A549 (cell line): ENCODE measurements around the gene PPP3CA. TPM values are rescaled to one million over a fixed set of nuclear protein-coding genes. Genes with fewer than 3 reads are reported as not detected.
A peak's percentile ranks its signal among the peaks of the same experiment; 100 is the strongest.

ENCODE experiments used
- ATAC-seq, 2 experiments: fragments of 200-7000 bp in 1 of 2; fragments of >200 bp in 1 of 2; cut with Nextera tagmentation in 1 of 2; cut with Tn5 transposase in 1 of 2; 3 replicates each; pipeline versions ENCODE4 v1.8.0 to v1.9.1; 2018 to 2020; ENCODE audit warnings: mild to moderate bottlenecking in 1 of 2, moderate library complexity in 1 of 2
- CTCF ChIA-PET: fragments of 300-600 bp; sonication (Branson Sonifier 250); formaldehyde crosslinking; extraction: SDS; loops from one replicate; lab custom pipeline; 2021; ENCODE audit warnings: antibody characterized with exemption, inconsistent platforms; lab: Yijun Ruan, JAX
- POLR2A ChIA-PET: fragments of 350-600 bp; formaldehyde crosslinking; extraction: SDS; loops from one replicate; lab custom pipeline; 2021; ENCODE audit warnings: antibody characterized with exemption, inconsistent platforms; lab: Yijun Ruan, JAX
- DNase-seq, 2 experiments: peaks; one replicate each; pipeline versions ENCODE4 v3.0.0 to v3.0.0-alpha.2; 2011 to 2016; ENCODE audit warnings: low read depth in 1 of 2, low spot score in 1 of 2
- FAIRE-seq: peaks from 2 replicates; lab custom pipeline; 2011; peaks lifted over from hg19 to GRCh38; lab: Jason Lieb, UNC
- H3K27ac ChIP-seq, 2 experiments: fragments of >200 bp; sonication (Bioruptor Twin); formaldehyde crosslinking; 3 replicates each; pipeline ENCODE4 v1.5.1; 2016 to 2017
- H3K4me1 ChIP-seq: fragments of >200 bp; sonication (Bioruptor Twin); formaldehyde crosslinking; 3 replicates; pipeline ENCODE4 v1.6.1; 2016
- H3K4me2 ChIP-seq: fragments of >200 bp; sonication (Bioruptor Twin); formaldehyde crosslinking; 3 replicates; pipeline ENCODE4 v1.6.1; 2016
- H3K4me3 ChIP-seq: fragments of >200 bp; sonication (Bioruptor Twin); formaldehyde crosslinking; 3 replicates; pipeline ENCODE4 v1.5.1; 2016
- H3K9me3 ChIP-seq: fragments of >200 bp; sonication (Bioruptor Twin); formaldehyde crosslinking; 3 replicates; pipeline ENCODE4 v1.6.1; 2016
- BHLHE40 ChIP-seq: IDR thresholded peaks from 2 replicates; pipeline ENCODE4 v1.6.1; 2012; ENCODE audit warnings: low read depth, low read length, inconsistent platforms
- CBX8 ChIP-seq: fragments of 200-600 bp; sonication (generic); IDR thresholded peaks from 2 replicates; pipeline ENCODE4 v1.6.1; 2016
- CEBPB ChIP-seq, 2 experiments: fragments of >200 bp in 1 of 2; sonication (Bioruptor Twin) in 1 of 2; formaldehyde crosslinking in 1 of 2; IDR thresholded peaks; 2 replicates each; pipeline ENCODE4 v1.6.1; 2012 to 2016
- CHD2 ChIP-seq: fragments of 150-350 bp; IDR thresholded peaks from 2 replicates; pipeline ENCODE4 v1.6.1; 2014; ENCODE audit warnings: low read length; ENCODE audit not compliant: partially characterized antibody
- CHD4 ChIP-seq: fragments of 200-600 bp; sonication (generic); IDR thresholded peaks from 2 replicates; pipeline ENCODE4 v1.6.1; 2016; ENCODE audit warnings: antibody characterized with exemption, mild to moderate bottlenecking, borderline replicate concordance
- EHF ChIP-seq: fragments of 250-450 bp; sonication (Bioruptor Pico); IDR thresholded peaks from 2 replicates; pipeline ENCODE4 v1.5.0; 2020; ENCODE audit warnings: mild to moderate bottlenecking
- EP300 ChIP-seq, 2 experiments: fragments of >200 bp; sonication (Bioruptor Twin); formaldehyde crosslinking; IDR thresholded peaks; 2 replicates in 1 of 2; 3 replicates in 1 of 2; pipeline ENCODE4 v1.6.1; 2016 to 2017
- ESRRA ChIP-seq: fragments of 150-350 bp; IDR thresholded peaks from 2 replicates; pipeline ENCODE4 v1.6.1; 2014; ENCODE audit warnings: mild to moderate bottlenecking, low read length, borderline replicate concordance
- FOSB ChIP-seq: fragments of 250-450 bp; sonication (Bioruptor Pico); IDR thresholded peaks from 2 replicates; pipeline ENCODE4 v1.5.0; 2020; ENCODE audit warnings: mild to moderate bottlenecking, moderate library complexity
- FOSL2 ChIP-seq, 2 experiments: fragments of 450-650 bp in 1 of 2; fragments of >200 bp in 1 of 2; sonication (Bioruptor Twin) in 1 of 2; formaldehyde crosslinking; IDR thresholded peaks; 2 replicates each; pipeline versions ENCODE4 v1.5.0 to v1.6.1; 2016 to 2020; ENCODE audit warnings: mild to moderate bottlenecking in 1 of 2, moderate library complexity in 1 of 2
- FOXS1 ChIP-seq: fragments of 250-450 bp; sonication (Bioruptor Pico); IDR thresholded peaks from 2 replicates; pipeline ENCODE4 v1.5.0; 2020; ENCODE audit warnings: mild to moderate bottlenecking, moderate library complexity
- GATA3 ChIP-seq: IDR thresholded peaks from 2 replicates; pipeline ENCODE4 v1.6.1; 2012; ENCODE audit warnings: borderline replicate concordance
- HMGXB4 ChIP-seq: fragments of 250-450 bp; sonication (Bioruptor Pico); IDR thresholded peaks from 2 replicates; pipeline ENCODE4 v1.5.0; 2021; ENCODE audit warnings: mild to moderate bottlenecking, moderate library complexity, borderline replicate concordance
- HOXB5 ChIP-seq: fragments of 250-450 bp; sonication (Bioruptor Pico); IDR thresholded peaks from 2 replicates; pipeline ENCODE4 v1.5.0; 2020; ENCODE audit warnings: mild to moderate bottlenecking, moderate library complexity
- JUN ChIP-seq, 2 experiments: fragments of >200 bp; sonication (Bioruptor Twin); formaldehyde crosslinking; IDR thresholded peaks; 2 replicates in 1 of 2; 3 replicates in 1 of 2; pipeline ENCODE4 v1.6.1; 2016 to 2017
- JUNB ChIP-seq: fragments of >200 bp; sonication (Bioruptor Twin); formaldehyde crosslinking; IDR thresholded peaks from 2 replicates; pipeline ENCODE4 v1.6.1; 2016
- KDM1A ChIP-seq: fragments of 200-600 bp; sonication (generic); IDR thresholded peaks from 2 replicates; pipeline ENCODE4 v1.6.1; 2016; ENCODE audit warnings: low read depth, mild to moderate bottlenecking
- KDM5A ChIP-seq: fragments of 200-600 bp; sonication (generic); IDR thresholded peaks from 2 replicates; pipeline ENCODE4 v1.6.1; 2016; ENCODE audit warnings: antibody characterized with exemption, mild to moderate bottlenecking
- MAFK ChIP-seq: fragments of 450-650 bp; IDR thresholded peaks from 2 replicates; pipeline ENCODE4 v1.6.1; 2014; ENCODE audit not compliant: partially characterized antibody
- MYC ChIP-seq: IDR thresholded peaks from 2 replicates; pipeline ENCODE4 v1.6.1; 2012; ENCODE audit warnings: mild to moderate bottlenecking, inconsistent platforms, low read length, improper control_type of control experiment, borderline replicate concordance
- NPAS2 ChIP-seq: fragments of 250-450 bp; sonication (Bioruptor Pico); IDR thresholded peaks from 2 replicates; pipeline ENCODE4 v1.8.0; 2022; ENCODE audit warnings: mild to moderate bottlenecking, moderate library complexity, borderline replicate concordance
- PHF8 ChIP-seq: fragments of 200-600 bp; sonication (generic); IDR thresholded peaks from 2 replicates; pipeline ENCODE4 v1.6.1; 2016; ENCODE audit warnings: low read depth, mild to moderate bottlenecking, antibody characterized with exemption, moderate library complexity, borderline replicate concordance
- POLR2AphosphoS2 ChIP-seq: conservative IDR thresholded peaks from 2 replicates; pipeline ENCODE4 v1.6.1; 2012; ENCODE audit warnings: low read length, improper control_type of control experiment, inconsistent platforms
- RAD21 ChIP-seq, 2 experiments: fragments of >200 bp in 1 of 2; sonication (Bioruptor Twin) in 1 of 2; formaldehyde crosslinking in 1 of 2; IDR thresholded peaks in 1 of 2; conservative IDR thresholded peaks in 1 of 2; 2 replicates in 1 of 2; 3 replicates in 1 of 2; pipeline ENCODE4 v1.6.1; 2012 to 2018; ENCODE audit warnings: inconsistent platforms in 1 of 2
- RFX5 ChIP-seq: fragments of 450-650 bp; IDR thresholded peaks from 2 replicates; pipeline ENCODE4 v1.7.1; 2014; ENCODE audit warnings: antibody characterized with exemption, mild to moderate bottlenecking, moderate library complexity
- SREBF2 ChIP-seq: fragments of 450-650 bp; IDR thresholded peaks from 2 replicates; pipeline ENCODE4 v1.6.1; 2014; ENCODE audit warnings: mild to moderate bottlenecking, moderate library complexity
- WGBS: methylation state at CpG from one replicate; pipeline ENCODE4 v1.1.6; 2017; ENCODE audit errors: missing lambda C conversion rate; 5-methylcytosine and 5-hydroxymethylcytosine counted together
- polyA plus RNA-seq, 4 experiments: library from polyadenylated mRNA; depleted of rRNA in 3 of 4; stranded (reverse); fragments of >200 nt; fragmentation: RNase III in 1 of 4; extraction: RNeasy Plus Mini Kit Qiagen cat#74134 plus additional on column Dnase treatment in 1 of 4; gene quantifications; 2 replicates in 3 of 4; 3 replicates in 1 of 4; pipeline ENCODE4 v1.2.3, GENCODE V29; 2011 to 2017
- TF ChIP-seq, protein P1 (sequence below): fragments of 250-450 bp; sonication (Bioruptor Pico); IDR thresholded peaks from 2 replicates; pipeline ENCODE4 v1.5.0; 2020; ENCODE audit warnings: low read depth, mild to moderate bottlenecking, moderate library complexity
- TF ChIP-seq, protein P2 (sequence below): fragments of >200 bp; sonication (Bioruptor Twin); formaldehyde crosslinking; IDR thresholded peaks from 3 replicates; pipeline ENCODE4 v1.5.1; 2016

Gene PPP3CA
- polyA plus RNA-seq, 2 of the 4 experiments (the other 2 are of a cell fraction), result 21.4 to 42.4 TPM

- ATAC-seq (peak; percentile 49 to 76; a peak in 4 of 6 replicates), DNase-seq (peak in 1 of 2 experiments; percentile 71), FAIRE-seq (no peak)
- Histone ChIP-seq H3K4me1 (peaks cover 75% of the 10 kb centered on the region), H3K4me3 (no peak overlapping the region), H3K4me2 (peak overlapping the region; percentile 70), H3K9me3 (no peaks in the 10 kb centered on the region), H3K27ac (peak overlapping the region; percentile 70 to 89)
- POLR2A ChIA-PET, result no interaction called here
- CTCF ChIA-PET, result no interaction called here
- TF ChIP-seq CHD4, result no peak
- TF ChIP-seq CEBPB (IDR thresholded peaks at IDR 0.05), result peak in 1 of 2 experiments; percentile 70; a peak in 2 of 4 replicates
- no peak for TF ChIP-seq PHF8
- no peak for TF ChIP-seq CHD2
These were observed 155.1 kb downstream of the PPP3CA start for GRCh38 chr4:101192244-101192643.

- H3K4me2 ChIP-seq, result peak overlapping the region; percentile 70
- DNase-seq (peak in 1 of 2 experiments; percentile 88), ATAC-seq (peak; percentile 88 to 93), FAIRE-seq (no peak)
- H3K27ac ChIP-seq, result peak overlapping the region; percentile 70 to 89
- H3K9me3 ChIP-seq, result no peaks in the 10 kb centered on the region
- WGBS, result 25% methylated on average over 4 of the region's 4 CpGs
- peaks cover 73% of the 10 kb centered on the region for H3K4me1 ChIP-seq
- ChIA-PET POLR2A (no interaction called here), CTCF (no interaction called here)
- no peak for TF ChIP-seq FOXS1
- no peak for TF ChIP-seq KDM1A
- peak; percentile 28; the same call in 1 of the 2 replicates for TF ChIP-seq RFX5
- peak in 1 of 2 experiments; percentile 60; a peak in 1 of 4 replicates for TF ChIP-seq CEBPB (IDR thresholded peaks at IDR 0.05)
- no peak for TF ChIP-seq FOSB (CRISPR knock-in tag)
- peak; percentile 58 for TF ChIP-seq MAFK
- TF ChIP-seq EP300 (IDR thresholded peaks at IDR 0.05), result peak in 1 of 2 experiments; percentile 44; a peak in 1 of 5 replicates
- peak; percentile 67 for TF ChIP-seq GATA3
- TF ChIP-seq RAD21 (conservative IDR thresholded peaks at IDR 0.05 in 1 of 2, IDR thresholded peaks at IDR 0.05 in 1 of 2), result peak; percentile 15 to 20; a peak in 3 of 5 replicates
- H3K4me3 ChIP-seq, result no peak overlapping the region
These were observed 155.8 kb downstream of the PPP3CA start for GRCh38 chr4:101191302-101192098.

GRCh38 chr4:101190751-101191150 lies 156.6 kb downstream of the PPP3CA start:
- POLR2A ChIA-PET, result no interaction called here
- Histone ChIP-seq H3K4me3 (no peak overlapping the region), H3K4me1 (peaks cover 72% of the 10 kb centered on the region), H3K27ac (peak overlapping the region; percentile 70 to 89; a peak in 5 of 6 replicates), H3K9me3 (no peaks in the 10 kb centered on the region)
- ATAC-seq, result no peak
- CTCF ChIA-PET, result no interaction called here
- WGBS, result 91% methylated on average over 3 of the region's 3 CpGs
- no peak for DNase-seq
- TF ChIP-seq JUNB (no peak), HOXB5 (no peak), NPAS2 (CRISPR knock-in tag) (no peak), RFX5 (no peak), EHF (CRISPR knock-in tag) (no peak), HMGXB4 (CRISPR knock-in tag) (no peak), MYC (no peak), CBX8 (no peak), POLR2AphosphoS2 (no peak), SREBF2 (no peak), BHLHE40 (no peak), FOSL2 (IDR thresholded peaks at IDR 0.05) (no peak), FOSL2 (CRISPR knock-in tag; IDR thresholded peaks at IDR 0.05) (no peak), JUN (IDR thresholded peaks at IDR 0.05) (no peak), KDM5A (no peak), ESRRA (no peak)
- TF ChIP-seq, protein P1, sequence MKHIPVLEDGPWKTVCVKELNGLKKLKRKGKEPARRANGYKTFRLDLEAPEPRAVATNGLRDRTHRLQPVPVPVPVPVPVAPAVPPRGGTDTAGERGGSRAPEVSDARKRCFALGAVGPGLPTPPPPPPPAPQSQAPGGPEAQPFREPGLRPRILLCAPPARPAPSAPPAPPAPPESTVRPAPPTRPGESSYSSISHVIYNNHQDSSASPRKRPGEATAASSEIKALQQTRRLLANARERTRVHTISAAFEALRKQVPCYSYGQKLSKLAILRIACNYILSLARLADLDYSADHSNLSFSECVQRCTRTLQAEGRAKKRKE (CRISPR knock-in tag), result no peak
- TF ChIP-seq, protein P2, sequence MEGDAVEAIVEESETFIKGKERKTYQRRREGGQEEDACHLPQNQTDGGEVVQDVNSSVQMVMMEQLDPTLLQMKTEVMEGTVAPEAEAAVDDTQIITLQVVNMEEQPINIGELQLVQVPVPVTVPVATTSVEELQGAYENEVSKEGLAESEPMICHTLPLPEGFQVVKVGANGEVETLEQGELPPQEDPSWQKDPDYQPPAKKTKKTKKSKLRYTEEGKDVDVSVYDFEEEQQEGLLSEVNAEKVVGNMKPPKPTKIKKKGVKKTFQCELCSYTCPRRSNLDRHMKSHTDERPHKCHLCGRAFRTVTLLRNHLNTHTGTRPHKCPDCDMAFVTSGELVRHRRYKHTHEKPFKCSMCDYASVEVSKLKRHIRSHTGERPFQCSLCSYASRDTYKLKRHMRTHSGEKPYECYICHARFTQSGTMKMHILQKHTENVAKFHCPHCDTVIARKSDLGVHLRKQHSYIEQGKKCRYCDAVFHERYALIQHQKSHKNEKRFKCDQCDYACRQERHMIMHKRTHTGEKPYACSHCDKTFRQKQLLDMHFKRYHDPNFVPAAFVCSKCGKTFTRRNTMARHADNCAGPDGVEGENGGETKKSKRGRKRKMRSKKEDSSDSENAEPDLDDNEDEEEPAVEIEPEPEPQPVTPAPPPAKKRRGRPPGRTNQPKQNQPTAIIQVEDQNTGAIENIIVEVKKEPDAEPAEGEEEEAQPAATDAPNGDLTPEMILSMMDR, result no peak
- TF ChIP-seq, all 56 proteins: peak for 0
- H3K4me2 ChIP-seq, result peak overlapping the region; percentile 70
- no peak for FAIRE-seq
